SHP77 (cell line): Measurements from ENCODE around the gene GPR21.

Source experiments
- DNase-seq, 2 experiments: peaks; one replicate each; lab custom pipeline; 2025; lab: John Stamatoyannopoulos, UW

The GPR21 gene, protein sequence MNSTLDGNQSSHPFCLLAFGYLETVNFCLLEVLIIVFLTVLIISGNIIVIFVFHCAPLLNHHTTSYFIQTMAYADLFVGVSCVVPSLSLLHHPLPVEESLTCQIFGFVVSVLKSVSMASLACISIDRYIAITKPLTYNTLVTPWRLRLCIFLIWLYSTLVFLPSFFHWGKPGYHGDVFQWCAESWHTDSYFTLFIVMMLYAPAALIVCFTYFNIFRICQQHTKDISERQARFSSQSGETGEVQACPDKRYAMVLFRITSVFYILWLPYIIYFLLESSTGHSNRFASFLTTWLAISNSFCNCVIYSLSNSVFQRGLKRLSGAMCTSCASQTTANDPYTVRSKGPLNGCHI

DNA sequence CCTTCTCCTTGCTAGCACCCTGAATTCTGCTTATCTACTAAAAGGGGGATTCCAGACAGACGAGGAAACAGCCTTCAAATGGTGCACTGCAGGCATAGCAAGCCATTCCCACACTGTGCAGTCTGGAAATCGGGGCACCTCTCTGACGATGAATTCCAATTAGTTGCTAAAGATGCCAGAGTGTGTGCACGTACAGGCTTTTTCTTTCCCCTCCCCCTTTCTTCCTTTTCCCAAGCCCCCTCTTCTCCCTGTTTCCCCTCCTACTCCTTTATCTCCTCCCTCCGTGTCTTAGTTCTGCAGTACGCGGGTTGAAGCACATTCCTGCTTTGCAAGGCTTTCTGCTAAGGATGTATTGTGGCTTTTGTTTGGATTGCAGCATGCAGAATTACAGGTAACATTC lies at the start of gene GPR21:
GPR21 (plus strand) TSS at position 316 of the 400 bp plus-strand sequence. CDS start 900 bp downstream, outside the sequence.
- no peak for DNase-seq

DNA sequence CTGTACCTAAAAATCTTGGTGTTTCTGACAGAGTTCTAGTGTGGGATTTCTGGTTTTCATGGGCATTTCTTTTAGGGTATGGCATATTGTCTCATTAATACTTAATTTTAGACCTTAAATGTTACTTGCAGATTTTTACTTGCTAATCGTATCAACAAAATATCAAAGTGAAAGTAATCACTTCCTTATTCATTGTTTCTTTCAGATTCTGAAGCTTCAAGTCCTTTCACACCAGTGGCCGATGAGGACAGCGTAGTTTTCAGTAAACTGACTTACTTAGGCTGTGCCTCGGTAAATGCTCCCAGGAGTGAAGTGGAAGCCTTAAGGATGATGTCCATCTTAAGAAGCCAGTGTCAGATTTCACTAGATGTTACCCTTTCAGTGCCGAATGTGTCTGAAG lies 47.5 kb upstream of the GPR21 start:
- no peak for DNase-seq

DNA sequence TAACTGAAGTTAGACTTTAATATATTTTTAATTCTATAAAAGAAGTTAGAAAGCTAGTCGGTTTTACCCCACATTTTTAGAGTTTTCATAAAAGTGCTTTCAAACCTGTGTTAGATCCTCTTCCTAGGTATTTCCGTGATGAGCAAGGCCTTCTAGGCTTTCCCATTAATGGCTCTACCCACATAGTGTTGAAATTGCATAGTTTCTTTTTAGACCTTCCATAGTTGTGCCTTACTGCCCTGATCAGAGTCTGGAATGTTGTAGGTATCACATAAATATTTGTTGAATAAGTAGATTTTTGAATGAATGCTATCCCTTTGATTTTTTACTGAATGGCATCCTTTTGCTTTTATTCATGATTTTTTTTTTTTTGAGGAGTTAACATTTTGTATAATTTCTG lies 45.3 kb upstream of the GPR21 start:
- no peak for DNase-seq

DNA sequence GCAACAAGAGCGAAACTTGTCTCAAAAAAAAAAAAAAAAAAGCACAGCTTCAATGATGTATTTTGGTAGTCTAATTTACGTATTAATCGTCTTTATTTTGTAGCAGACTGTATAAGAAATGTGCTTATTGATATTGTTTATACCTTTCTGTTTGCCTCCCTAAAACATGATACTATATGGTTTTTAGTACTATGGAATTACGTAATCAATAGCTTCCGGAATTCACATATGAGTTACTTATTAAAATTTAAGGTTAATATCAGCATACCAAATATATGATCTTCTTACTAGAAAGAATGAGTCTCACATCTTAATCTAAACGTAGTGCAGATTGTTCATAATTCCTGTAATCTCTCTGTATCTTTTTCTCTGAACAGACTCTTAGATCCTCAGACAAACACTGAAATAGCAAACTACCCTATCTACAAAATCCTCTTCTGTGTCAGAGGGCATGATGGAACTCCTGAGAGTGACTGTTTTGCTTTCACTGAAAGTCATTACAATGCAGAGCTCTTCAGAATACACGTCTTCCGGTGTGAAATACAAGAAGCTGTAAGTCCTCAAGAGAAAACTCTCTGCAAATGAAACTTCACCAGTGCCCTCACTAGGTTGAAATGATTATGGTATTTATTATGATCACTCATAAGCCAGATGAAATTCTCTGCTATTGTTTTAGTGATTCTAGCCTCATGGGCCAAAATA lies 44.4 kb upstream of the GPR21 start:
- DNase-seq = no peak

DNA sequence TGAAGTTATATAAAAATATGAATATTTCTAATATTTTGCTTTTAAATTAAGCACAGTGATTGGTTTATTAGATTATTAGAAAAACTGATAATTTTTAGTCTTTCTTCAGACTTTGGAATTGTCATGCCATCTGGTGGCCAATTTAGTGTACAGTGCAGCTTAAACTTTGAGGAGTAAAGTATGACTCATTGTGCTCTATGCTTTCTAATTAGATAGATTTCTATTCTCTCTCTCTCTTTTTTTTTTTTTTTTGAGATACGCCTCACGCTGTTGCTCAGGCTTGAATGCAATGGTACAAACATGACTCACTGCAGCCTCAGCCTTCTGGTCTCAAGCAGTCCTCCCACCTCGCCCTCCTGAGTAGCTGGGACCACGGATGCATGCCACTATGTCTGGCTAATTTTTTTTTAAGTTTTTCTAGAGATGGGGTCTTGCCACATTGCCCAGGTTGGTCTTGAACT lies 42.1 kb upstream of the GPR21 start:
- peak in 1 of 2 experiments; percentile 4 for DNase-seq

DNA sequence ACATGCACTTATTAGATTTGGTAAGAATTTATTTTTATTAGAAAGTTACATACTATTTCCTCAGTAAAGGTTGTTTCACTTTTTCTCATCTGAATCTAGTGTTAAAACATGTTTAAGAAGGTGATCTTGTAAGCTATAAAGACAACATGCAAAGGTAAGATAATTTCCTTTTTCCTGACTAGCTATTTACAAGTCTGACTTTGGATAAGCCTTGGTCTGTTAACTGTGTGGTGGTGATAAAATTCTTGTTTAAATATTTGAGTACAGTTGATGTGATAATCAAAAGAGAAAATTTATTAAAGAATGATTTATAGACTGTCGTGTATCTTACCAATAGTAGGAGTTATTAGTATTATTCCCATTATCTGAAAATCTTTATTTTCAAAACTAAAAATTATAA lies 36.9 kb upstream of the GPR21 start:
- no peak for DNase-seq

DNA sequence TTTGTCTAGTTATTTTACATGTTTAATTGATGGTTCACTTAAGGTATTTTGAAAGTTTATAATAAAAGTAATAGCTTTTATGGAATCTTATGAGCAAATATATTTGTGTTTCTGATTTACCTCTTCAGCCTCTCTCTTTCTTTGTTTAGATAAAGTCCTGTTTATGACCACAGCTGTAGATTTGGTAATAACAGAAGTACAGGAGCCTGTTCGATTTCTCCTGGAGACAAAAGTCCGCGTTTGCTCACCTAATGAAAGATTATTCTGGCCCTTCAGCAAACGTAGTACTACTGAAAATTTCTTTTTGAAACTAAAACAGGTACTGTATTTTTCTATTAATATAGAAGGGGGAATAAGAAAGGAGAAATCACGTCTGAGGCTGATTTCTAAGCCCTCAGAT lies 35.0 kb upstream of the GPR21 start:
- DNase-seq = no peak

DNA sequence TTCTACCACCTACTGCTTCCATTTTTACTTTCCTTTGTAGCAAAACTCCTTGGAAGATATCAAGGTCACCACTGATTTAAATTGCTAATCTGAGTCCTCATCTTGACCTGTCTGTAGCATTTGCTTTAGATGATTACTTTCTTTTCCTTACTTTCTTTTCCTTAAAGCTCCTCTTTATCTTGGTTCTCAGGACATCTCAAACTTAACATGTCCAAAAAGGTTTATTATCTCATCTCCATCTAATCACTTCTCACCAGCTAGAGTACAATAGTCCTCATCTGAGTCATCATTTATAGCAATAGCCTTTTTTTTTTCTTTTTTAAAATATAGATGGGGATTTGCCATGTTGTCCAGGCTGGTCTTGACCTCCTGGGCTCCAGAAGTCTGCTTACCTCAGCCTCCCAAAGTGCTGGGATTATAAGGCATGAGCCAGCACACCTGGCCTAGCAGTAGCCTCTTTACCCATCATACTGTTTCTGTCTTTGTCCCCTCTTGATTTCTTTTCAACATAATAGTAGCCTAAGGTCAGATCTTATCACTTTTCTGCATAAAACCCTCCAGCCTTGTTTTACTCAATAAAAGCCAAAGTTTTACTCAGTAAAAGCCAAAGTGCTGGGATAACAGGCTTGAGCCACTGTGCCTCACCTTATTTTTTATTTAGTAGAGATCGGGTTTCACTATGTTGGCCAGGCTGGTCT lies 32.9 kb upstream of the GPR21 start:
- DNase-seq = no peak

DNA sequence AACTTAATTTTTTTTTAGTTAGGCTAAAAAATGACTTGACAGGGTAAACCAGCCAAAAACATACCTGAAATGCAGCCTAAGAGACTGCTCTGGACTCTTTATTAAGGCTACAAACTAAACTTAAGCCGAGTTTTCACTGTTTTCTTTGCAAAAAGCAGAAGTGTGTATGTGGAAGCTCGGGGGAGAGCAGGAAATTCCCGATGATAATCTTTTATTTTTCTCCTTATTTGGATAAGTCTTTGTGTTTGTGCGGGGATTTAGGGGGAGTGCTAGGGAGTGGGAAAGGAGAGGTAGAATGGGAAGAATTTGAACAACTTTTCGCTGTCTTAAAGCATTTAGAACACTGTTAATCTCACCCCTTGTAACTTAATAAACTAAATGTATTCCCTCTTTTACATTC lies 30.7 kb upstream of the GPR21 start:
- DNase-seq = no peak

DNA sequence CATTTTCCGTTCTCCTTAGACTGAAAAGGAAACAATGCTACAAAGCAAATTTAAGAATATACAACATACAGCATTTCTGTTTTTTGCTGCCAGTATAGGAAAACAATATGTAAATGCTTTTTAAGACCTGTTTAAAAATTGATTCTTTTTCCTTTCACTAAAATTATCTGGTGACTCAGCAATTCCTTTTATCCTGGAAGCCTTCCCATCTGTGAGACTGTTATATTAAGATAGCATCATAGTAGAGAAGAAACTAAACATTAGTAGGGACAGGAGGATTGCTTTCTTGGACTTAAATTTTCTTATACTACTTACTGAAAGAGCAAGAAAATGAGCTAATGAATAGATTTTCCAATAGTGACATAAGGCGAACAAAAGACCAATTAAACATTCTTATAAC lies 30.0 kb upstream of the GPR21 start:
- DNase-seq = no peak

DNA sequence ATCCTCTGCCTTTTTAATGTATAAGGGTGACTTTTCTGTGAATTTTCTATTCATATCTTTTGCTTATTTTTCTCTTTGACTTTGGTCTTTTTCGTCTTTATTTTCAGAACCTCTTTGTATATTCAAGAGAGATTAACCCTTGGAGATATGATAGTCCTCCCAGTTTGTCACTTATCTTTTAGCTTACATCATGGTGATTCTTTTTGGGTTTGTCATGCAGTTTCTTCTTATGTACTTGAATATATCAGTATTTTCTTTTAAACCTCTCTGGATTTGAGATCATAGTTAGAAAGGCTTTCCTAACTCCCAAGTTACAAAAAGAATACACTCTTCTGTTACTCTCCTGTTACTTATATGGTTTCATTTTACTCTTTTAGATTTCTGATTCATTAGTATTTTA lies 27.5 kb upstream of the GPR21 start:
- no peak for DNase-seq

DNA sequence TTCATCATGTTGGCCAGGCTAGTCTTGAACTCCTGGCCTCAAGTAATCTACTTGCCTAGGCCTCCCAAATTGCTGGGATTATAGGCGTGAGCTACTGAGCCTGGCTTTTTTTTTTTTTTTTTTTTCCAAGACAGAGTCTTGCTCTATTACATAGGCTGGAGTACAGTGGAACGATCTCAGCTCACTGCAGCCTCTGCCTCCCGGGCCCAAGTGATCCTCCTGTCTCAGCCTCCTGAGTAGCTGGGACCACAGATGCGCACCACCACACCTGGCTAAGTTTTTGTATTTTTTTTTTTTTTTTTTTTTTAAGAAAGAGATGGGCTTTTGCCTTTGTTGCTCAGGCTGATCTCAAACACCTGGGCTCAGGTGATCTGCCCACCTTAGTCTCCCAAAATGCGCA lies 26.2 kb upstream of the GPR21 start:
- DNase-seq = no peak

DNA sequence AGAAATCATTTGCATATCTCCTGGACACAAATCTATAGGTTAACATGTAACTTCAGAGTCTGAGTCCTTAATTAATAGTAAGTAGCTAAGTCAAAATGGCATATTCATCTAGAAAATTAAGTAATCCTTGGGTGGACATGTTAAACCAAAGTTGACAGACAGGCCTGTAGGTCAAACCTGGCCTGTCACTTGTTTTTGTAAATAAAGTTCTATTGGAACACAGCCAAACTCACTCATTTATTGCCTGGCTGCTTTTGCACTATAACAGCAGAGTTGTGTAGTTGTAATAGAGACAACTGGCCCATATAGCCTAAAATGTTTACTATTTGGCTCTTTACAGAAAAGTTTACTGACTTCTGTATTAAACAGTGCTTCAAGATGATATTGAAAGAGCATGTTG lies 24.6 kb upstream of the GPR21 start:
- DNase-seq = no peak

DNA sequence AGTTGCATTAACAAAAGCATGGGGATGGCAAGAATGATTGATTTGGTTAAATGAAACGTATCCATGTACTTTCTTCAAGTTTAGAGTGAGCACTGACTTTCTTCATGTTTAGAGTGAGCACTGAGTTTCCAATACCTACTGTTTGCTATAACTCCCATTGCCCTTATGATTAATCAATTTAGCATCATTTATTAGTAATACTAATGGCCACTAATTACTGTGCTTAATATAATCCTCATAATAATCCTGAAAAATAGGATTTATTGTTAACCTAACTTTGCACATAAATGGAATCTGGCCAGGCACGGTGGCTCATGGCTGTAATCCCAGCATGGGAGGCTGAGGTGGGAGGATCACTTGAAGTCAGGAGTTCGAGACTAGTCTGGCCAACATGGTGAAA lies 22.1 kb upstream of the GPR21 start:
- DNase-seq = no peak

DNA sequence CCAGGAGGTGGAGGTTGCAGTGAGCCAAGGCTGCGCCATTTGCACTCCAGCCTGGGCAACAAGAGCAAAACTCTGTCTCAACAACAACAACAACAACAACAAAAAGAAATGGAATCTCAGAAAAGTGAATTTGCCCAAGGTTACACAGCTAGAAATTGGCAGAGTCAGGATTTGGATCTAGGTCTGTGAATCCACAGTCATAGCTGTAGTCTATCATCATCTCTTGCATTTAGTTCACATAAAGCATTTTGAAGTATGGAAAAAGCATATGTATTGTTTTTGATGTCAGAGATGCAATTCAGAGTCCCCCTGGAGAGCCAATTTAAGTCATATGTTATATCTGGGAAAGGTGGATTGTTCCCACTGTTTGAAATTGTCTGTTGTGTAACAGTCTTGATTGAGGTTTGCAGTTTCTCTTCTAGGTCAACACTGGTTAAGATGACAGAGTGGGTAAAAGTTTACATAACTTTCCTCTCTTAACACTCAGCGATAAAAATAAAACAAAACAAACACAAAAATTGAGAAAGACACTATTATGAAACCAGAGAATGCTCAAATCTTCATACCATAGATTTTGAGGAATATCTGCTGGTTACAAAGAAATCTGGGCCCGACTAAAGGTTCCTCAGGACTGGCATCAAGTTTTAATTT lies 21.5 kb upstream of the GPR21 start:
- no peak for DNase-seq

DNA sequence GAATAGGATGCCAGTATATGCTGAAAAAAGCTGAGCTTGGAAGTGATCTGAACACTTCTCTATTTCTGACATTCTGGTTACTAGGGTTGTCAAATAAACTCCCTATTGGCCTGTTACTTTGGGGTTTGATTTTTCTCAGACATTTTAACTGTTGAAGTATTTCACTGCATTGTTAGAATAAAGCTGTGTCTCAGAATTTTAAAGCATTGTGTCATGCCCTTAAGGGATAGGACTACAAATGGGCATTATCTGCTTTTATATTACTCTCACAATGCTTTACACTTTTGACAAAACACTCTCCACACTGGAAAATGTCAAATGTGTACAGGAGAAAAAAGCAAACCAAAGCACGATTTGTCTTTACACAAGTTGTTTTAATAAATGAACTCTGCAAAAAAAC lies 16.8 kb upstream of the GPR21 start:
- DNase-seq = no peak

DNA sequence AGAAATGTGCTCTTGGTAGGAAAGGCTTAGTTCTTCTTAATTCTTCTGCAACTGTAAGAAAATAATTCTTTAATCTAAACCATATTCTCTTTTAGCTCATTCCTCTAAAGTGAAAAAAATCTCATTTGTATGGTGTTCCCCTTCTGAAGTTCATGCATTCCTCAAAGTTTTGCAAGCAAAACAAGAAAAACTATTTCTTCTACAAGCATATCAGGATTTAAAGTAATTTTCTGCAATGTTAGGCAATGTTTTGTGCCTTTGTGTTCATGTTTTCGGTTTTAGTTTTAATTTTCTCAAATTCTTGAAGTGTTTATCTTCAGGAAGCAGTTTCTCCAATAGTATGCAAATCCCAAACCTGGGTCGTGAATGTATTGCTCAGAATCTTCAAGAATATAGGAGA lies 12.7 kb upstream of the GPR21 start:
- DNase-seq = no peak

DNA sequence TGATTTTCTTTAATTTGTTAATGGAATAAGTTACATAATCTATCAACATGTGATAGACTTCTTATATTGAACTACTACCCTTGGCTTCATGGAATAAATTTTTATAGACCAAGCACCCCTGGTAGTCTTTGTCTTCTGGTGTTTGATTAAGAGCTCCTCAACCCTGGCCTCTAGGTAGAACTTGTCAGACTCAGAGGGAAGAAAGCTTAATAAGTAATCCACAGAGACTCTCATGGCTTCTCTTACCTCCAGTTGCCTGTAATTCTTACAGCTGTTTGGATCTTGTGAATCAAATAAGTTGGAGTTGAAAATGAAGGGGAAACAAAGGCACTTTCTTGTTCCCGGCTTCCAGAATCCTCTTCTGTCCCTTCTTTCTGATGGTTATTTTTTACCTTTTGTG lies 7.0 kb upstream of the GPR21 start:
- no peak for DNase-seq

DNA sequence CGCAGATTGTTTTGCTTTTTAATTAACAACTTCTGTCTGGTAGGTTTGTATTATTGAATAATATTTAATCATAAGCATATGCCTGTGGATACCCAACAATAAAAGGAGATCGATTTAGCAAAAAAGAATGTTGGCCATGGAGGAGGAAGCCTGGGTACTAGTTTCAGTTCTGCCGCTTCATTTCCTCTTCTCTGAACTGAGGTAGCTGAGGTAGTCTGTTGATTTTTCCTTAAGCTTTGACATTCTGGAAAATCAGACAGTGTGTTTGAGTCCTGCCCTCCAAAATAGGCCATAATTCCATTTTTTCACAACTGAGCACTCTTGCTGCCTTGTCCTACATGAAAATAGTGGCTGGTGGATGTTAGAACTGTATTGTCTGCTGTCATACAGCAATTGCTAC lies 6.0 kb upstream of the GPR21 start:
- no peak for DNase-seq

DNA sequence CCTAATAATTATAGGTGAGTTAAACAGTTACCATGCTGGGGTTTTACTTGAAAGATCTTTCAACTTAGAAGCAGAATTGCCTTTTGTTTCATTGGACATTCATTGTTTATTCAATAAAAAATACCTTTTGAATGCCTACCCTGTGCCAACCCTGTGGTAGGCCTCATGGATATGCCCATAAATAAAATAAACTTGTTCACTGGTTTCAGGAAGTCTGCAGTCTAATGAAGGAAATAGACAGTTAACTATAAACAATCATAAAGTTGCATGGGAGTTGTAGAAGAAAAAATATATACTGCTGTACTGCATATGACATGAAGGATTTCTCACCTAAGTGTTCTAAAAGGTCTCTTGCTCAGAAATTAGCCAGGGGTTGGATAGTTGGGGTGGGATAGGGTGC lies 5.3 kb upstream of the GPR21 start:
- DNase-seq = no peak

DNA sequence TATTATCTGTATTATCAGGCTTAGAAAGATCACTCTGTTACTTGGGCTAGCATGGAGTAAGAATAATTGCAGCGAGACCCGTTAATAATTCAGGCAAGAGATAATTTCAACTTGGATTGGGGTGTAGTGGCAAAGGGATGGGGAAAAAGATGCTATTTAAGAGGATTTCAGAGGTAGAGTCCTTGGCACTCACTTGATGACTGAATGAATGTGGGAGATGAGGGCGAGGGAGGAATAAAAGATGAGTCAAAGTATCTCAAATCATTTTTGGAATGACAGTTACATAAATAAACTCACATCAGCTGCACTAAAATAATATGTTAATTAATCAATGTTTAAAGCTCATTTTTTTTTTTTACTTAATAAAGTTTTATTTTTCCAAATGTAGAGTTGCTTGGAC lies 4.5 kb upstream of the GPR21 start:
- no peak for DNase-seq

DNA sequence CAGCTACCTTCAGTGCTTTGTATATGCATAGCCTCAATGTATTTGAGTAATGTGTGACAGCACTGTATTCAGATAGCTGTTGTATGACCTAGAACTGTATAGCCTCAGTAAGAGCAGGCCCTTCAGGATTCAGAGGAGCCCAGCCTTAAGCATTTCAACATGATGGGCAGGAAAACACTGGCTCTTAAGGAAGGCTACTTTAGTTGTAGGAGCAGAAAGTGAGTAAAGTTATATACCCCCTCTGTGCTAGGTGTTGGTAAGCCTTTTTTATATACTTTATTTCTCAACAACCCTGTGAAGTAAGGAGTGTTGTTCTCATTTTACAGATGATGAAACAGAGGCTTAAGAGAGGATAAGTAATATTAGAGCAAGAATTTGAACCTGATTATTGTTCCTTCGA lies 1.5 kb upstream of the GPR21 start:
- no peak for DNase-seq
